CD4-positive, alpha-beta T cell treated with Interleukin-15 for 4 hours (primary cell): ENCODE results near the gene SMAD3.

Experiments
- DNase-seq: peaks from one replicate; pipeline ENCODE4 v3.0.0-alpha.2; 2020; ENCODE audit warnings: low spot score

SMAD3 gene

DNA sequence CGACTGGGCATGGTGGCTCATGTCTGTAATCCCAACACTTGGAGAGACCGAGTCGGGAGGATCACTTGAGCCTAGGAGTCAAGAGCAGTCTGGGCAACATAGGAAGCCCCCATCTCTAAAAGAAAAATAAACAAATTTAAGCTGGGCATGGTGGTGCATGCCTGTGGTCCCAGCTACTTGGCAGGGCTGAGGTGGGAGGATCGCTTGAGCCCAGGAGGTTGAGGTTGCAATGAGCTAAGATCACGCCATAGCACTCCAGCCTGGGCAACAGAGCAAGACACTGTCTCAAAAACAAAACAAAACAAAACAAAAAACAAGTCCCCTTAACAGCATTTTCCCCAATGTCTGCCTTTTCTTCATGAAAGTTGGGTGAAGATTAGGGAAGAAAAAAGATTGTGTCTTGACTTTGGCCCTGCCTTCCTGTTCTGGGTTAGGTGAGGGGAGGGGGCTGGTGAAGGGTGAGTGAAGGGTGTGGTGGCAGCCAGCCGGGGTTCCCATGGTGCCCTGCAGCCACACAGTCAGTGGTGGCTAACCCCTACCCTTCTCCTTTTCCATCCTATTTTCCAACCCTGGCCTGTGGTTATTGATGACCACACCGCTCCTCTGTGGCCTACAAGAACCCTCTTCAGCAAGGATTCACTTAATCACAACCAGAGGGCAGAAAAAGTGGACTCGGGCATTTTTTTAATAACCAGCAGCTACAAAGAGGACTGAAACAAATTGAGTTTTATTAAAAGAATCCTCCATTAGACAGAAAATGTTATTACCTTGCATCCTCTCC lies 28.4 kb upstream of the SMAD3 start:
- DNase-seq = no peak

DNA sequence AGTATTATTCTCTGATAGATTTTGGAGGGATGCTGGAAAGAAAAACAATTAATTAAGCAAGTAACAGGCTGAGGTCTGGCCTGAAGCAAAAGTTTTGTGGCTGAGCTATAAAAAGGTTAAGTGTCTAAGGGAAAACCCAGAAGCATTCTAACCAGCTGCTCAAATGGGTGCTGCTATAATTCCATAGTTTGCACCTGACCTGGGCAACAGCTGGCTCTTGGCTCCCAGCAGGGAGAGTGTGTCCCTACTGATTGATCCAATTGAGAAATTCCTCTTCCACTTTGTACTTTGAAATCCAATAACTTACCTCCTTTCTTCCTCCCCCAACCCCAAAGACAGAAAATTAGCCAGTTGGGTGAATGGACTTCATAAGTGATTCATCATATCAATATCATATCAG lies 27.7 kb upstream of the SMAD3 start:
- DNase-seq = no peak

DNA sequence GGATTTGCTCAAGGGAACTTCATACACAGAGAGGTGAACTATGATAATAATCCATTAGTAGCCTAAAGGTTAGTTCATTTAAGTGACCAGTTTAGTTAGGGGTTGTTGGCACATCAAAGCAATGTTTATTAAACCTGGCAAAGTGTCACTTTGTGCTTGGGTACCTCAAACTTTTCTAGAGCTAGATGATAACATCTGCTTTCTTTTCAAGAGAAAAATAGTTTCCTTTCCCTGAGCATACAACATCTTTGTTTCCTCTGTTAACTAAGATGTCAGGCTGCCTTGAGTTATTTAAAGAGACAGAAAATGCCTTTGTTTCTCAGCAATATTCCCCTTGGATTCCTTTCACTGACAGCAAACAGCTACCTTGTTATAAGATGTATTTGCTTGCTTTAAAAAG lies 26.7 kb upstream of the SMAD3 start:
- DNase-seq = no peak

DNA sequence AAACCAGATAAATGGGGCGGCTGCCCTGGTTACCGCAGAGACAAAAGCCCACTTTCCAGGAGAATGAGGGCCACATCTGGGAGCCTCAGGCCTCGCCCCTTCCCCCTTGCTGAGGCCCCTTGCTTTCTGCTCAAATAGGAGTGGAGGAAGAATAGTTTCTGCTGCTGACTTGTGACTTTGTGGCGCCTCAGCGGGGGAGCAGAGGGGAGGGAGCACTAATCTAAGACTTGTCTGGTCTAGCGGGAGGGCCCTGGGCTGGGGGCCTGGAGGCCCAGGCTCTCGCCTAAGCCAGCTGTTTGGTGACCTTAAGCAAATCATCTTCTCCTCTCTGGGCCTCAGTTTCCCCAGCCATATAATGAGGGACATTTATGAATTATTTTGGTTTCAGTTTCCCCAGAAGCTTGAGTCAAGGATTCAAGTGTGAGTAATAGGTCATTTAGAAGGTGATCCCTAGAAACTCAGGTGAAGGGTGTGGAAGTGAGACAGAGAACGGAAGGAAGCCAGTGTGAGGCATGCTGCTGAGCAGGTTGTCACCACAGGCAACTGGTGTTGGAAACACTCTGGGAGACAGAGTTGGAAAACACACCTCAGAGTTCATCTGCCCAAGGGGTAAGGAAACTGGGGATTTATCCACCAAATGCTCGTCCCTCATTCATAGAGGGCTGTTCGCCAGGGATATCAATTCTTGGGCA lies 25.9 kb upstream of the SMAD3 start:
- DNase-seq = no peak

DNA sequence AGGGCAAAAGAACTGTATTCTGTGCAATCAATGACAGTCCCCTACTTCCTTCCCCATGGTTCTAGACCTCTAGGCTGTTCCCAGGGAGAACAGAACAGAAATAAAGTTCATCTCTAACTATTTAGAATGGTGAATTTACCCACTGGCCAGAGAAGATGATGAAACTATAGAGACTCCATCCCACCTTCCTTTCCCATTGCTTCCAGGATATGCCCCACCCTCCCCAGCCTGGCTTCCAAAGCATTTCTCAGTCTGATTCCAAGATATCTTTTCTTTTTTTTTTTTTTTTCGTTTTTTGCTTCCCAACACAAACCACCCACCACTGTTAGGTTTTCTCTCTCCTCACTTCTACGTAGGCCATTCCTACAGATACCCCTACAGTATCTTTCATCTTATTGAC lies 25.1 kb upstream of the SMAD3 start:
- no peak for DNase-seq

DNA sequence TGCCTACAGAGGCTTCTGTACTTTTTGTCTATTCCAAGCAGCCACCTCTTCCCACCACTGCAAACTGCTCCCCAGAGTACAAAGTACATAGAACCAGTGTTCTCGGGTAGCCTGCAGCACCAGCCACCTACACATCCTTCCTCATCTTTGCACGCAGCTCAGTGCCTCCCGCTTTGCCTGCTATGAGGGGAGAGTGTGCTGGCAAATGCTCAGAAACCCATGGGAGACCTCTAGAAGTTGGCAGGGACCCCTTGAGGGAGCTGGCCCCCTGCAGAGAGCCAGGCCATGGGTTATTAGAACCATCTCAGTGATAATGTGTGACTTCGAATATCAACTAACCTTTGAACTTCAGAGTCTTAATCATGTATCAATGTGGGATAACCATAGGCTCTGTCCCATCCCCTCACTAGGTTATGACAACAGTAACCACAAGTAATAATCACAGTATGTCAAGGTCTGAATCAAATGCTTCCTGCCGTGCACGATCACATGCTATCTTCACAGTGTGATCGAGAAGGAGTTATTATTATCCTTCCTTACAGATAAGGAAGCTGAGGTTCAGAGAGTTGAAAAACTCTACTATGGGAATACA lies 22.8 kb upstream of the SMAD3 start:
- no peak for DNase-seq

DNA sequence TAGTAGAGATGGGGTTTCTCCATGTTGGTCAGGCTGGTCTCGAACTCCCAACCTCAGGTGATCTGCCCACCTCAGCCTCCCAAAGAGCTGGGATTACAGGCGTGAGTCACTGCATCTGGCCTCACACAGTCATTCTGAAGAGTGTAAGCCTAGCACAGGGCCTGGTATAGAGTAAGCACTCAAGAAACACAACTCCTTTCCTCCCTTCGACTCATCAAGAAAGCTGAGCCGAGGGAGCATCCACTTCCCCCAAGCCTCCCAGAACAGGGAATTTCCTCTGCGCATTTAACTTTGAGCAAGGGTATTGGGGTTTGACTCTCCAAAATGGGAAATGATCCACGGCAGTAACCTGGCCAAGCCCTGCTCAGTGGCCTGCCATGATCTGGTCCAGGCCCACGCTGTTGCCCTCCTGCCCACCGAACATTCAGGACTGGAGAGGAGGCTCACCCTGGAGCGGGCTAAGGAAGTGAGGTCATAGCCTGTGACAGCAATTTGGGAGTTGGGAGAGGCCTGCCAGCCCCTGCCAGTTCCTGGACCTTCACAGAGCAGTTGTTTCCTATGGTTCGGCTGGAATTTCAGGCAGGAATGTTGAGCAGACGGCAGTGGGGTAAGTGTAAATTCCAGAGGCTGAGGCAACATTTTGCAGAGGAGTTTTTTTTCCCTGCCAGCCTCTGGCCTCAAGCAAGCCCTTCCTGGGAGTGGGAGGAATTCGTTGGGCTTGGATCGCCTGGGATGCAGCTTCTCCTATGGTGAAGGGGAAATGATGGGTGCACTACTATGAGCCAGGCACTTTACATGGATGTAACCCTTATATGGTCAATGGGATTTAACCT lies 21.2 kb upstream of the SMAD3 start:
- DNase-seq = no peak

DNA sequence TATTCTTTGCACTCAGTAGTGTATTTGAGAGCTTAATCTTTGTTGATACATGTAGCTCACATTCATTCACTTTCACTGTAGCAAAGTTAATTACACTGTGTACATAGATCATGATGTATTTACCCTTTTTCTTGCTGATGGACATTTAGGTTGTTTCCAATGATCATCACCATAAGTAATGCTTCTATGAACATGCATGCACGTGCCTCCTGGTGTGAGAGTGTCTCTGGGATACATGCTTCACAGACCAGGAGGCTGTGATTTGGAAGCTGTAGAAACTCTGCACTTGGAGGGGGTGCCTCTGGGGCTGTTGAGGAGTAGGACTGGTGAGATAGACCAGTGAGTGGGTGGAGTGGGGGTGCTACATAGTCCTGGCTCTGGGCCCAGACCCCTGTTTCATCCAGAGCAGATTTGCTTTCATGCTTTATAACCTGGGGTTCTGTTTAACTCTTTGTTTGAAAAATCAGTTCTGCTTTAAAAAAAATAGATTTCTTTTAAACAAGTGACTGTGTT lies 18.2 kb upstream of the SMAD3 start:
- no peak for DNase-seq

DNA sequence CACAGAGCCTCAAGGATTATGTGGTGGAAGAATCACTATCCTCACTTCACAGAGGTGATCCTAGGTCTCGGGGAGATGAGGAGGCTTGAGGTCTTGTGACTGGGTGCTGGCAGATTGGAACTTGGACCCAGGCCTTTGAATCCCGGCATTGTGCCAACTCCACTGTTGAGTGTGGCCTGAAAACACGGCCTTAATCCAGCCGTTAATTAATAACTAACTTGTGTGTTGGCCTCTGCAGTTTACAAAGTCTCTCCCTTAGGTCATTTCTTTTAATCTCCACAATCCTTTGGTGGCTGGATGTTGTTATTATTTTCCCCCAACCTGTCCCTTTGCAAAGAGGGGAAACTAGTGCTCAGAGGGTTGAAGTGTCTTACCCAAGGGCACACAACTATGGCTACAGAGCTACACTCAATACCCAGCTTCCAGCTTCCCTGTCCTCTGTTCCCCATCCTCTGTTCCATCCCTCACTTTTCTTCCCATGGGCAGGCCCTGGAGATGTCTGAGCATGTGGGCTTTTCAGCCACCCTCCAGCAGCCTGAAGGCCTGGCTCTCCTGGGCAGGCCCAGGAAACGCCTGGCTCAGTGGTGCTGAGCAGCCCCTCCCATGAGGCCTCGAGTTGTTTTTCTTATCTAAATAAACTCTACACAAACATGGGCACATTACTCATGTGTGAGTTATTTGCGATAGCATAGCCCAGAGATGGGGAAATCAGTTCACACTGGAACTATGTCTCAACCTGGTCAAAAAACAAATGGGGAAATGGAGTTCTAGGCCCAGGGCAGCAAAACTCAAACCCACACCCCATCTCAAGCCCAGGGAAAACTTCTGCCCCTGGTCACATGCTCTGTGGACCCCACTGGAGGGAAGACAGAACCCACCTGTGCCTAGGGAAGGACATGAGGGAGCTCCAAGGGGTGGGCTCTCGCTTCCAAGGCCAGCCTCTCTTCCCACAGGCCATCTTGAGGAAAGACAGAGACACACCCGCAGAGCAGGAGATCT lies 16.8 kb upstream of the SMAD3 start:
- no peak for DNase-seq

DNA sequence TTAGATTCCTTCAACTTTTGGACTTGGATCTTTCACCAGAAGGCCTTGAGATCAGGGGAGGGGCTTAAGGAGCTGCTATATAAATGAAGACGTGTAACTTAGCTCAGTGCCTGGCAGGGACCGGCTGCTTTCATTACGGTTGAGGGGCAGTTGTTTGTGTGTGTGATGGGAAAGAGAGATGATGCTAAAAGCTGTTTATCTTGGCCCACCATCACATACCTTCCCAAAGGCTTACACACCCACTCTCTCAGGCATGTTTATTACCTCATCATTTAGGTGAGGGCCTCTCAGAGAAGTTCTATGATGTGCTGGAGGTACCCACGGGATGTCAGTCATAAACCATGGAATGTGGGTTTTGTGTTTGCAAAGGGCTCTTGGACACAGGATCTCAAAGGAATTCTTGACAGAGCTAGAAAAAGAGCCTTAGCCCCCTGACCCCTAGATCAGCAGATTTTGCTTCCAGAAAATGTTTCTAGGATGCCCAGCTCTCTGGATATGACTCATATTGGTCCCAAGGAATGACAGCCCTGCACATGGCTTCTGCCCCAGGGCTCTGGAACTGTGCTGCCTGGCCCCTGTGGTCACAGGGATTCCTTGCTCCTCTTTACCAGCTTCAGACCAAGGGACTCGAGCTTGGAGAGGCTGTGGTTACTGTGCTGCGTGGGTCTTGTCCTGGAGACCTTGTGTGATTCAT lies 15.9 kb upstream of the SMAD3 start:
- DNase-seq = no peak

DNA sequence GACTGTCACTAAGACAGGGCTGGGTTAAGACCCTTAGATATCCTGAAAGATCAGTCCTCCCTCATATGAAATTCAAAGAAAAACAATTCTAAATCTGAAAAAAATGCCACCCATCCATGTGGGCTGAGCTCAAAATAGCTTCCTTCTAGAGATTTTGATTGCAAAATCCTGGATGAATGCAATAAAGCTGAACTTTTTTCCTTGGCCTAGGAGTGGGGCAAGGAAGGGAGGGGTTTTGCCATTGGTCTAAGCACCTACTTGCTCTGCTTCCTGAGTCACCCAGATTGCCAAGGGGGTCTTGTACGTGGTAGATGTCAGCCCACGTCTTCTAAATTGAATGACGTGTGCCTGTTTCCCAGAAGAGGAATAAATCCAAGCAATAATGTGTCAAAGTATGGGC lies 15.3 kb upstream of the SMAD3 start:
- no peak for DNase-seq

DNA sequence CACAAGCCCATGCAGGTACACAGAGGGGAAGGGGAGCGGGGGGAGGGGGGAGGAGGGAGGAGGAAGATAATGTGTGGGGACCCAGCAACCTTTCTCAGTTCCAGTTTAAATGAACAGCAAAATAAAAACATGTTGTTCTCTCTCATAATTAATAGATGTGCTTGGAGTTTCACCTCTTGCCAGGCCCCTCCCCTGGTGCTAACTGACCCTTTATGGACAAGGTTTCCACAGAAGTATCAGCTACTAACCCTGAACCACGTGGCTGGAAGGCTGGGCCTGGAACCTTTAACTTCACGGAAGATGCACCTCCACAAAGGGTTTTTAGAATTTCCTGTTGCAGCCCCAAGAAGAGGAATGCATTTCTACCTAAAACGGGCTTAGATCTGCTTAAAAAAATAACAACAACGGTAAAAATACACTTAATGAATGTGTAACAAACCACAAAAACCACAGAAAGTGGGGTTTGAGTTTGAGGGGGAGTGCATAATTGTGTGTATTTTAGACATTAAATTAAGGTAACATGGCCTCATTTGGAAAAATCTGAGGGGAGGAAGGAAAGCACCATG lies 14.8 kb upstream of the SMAD3 start:
- DNase-seq = no peak

DNA sequence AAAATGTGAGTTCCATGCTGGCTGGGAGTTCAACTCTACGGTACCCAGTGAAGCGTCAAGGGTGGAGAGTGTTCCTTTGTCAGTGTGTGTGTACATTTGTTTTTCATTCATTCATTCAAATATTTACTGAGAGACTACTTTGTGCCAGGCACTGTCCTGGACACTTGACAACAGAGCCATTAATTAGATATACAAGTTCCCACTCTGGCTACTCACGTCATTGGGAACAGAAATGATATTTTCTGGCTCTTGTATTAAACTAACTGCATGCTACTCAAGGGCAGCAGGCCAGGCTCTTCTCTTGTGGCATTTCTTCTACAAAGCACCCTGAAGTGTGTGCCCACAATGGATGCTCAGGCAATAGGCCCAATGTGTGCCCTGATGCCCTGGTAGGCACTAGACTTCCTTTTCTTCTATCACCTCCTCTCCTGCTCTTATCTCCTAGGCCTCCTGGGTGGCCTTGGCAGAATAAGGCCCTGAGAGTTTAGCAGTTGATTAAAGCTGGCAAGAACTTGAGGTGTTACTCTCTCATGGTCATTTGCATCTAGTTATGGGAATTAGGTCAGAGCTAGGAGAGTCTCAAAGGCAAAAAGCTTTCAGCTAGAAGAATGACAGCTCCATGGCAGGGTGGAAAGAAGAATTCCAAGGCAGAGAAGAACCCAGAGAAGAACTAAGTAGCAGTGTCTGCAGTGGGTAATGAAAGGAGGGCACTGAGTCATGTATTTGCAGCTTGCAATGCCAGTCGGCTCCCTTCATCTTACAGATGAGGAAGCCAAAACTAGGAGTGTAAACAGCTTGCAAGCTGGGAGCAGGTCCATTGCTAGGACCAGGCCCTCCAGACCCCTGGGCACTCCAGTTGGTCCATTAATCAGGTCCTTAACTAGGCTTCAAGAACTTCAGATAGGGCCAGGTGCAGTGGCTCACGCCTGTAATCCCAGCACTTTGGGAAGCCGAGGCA lies 14.0 kb upstream of the SMAD3 start:
- no peak for DNase-seq

DNA sequence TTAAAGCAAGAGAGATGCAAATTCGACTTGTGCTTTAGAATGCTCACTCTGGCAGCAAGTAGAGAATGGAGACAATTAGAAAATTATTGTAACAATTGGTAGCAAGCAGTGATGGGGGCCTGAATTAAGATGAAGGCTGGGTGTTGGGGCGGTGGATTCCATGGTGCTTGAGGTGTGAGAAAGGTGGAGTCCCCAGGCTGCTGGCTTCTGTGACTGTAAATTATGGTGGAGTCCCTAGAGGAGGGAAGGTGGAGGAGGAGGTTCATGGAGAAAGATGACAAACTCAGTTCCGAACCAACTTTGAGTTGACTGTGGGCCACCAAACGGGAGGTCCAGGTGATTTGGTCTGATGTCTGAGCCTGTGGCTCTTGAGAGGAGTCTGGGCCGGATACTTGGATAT lies 10.7 kb upstream of the SMAD3 start:
- DNase-seq = no peak

DNA sequence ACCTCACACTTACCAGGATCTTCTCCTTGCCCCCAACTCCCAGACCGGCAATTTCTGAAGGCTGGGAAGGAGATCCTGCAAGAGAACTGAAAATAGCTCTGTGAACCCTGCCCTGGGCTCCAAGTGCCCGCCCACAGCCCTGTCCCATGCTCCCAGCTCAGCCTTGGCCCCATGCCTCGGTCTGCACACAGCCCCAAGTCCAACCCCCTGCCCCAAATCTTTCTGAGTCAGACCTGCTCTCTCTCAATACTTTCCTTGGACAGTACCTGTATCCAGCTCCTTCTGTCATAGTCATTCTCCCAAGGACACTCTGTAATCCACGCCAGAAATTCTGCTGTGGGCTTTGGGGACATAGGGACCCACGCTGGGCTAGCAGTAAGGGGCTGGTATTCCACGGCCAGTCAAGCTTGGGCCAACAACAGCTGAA lies 6.3 kb upstream of the SMAD3 start:
- no peak for DNase-seq

DNA sequence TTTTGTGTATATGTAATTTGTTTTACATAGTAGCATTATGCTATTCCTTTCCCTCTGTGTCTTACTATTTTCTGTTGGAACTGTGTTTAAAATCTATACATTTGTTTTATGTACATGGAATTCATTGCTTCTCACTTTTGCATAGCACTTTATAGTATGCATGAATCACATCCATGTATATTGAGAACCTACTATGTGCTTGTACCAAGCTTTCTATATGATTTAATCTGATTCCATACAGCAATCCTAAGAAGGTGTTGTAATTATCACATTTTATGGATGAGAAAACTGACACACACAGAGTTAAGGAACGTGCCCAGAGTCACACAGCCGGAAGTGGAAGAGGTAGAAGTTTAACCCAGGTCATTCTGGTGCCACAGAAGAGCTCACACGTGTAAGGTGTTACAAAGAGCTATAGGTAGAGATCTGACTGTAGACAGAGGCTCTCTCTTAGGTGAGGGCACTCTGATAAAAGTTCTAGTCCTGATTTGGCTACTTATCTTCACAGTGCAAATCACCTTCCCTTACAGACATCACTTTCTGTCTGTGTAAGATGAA lies 3.5 kb upstream of the SMAD3 start:
- no peak for DNase-seq

DNA sequence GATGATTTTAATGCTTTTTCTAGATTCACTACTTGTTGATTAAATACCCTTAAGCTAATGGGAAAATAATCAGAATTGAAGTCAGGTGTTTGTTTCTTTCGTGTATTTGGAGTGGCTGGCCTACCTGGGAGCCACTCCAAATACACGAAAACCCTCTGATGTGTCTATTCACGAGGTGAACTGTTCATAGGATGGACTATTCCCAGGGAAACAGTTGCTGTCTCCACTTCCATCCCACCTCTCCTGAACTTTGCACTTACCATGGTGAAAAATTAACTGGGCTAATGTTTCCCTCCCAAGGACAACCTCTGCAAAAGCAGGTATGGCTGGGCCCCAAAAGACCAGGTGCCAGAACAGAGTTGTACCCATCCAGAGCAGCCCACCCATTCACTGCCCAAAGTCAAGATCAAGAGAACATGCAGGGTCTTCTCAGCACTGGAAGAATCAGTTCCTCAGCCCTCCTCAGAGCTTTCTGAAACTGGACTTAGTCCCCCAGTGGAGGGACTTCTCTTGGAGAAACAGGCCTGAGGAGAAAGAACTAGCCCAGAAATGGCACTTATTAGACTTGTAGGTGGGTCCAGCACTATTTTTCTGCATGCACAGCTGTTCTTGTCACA lies 2.9 kb upstream of the SMAD3 start:
- no peak for DNase-seq
